ENCODE measurements around the gene WASHC2A.
"Not testable (repeated sequence)": the region's sequence is repeated elsewhere in the genome, so short reads cannot be mapped to it uniquely, and the experiment has no call there.

DNA sequence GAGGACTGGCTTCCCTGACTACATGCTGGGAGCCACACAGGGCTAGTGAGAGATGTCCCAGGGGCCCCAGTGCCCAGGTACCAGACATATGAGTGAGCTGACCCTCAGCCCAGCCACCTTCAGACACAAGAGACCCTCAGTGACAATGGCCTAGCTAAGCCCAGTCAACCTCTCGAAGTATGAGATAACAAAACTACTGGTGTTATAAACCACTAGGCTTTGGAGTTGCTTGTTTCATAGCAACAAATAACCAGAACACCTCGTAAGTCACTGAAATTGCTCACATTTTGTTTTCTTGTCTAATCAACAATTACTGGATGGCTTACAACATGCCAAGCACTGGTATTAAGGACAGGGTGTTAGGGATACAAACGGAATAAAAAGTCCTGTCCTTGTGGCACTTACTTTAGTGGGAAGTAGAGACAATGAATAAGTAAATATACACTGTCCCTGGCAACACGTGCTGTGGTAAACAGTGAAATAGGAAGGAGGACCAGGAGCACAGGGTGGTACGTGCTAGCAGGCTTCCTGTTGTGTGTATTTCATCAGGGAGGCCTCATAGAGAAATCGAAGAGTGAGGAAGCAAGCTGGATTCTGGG, 14.9 kb upstream of the WASHC2A start:
- not testable (repeated sequence) for TF ChIP-seq POLR2A (IDR thresholded peaks at IDR 0.05; ENCODE audit: low read depth); EP300 (IDR thresholded peaks at IDR 0.05)
- TF ChIP-seq, protein P1, sequence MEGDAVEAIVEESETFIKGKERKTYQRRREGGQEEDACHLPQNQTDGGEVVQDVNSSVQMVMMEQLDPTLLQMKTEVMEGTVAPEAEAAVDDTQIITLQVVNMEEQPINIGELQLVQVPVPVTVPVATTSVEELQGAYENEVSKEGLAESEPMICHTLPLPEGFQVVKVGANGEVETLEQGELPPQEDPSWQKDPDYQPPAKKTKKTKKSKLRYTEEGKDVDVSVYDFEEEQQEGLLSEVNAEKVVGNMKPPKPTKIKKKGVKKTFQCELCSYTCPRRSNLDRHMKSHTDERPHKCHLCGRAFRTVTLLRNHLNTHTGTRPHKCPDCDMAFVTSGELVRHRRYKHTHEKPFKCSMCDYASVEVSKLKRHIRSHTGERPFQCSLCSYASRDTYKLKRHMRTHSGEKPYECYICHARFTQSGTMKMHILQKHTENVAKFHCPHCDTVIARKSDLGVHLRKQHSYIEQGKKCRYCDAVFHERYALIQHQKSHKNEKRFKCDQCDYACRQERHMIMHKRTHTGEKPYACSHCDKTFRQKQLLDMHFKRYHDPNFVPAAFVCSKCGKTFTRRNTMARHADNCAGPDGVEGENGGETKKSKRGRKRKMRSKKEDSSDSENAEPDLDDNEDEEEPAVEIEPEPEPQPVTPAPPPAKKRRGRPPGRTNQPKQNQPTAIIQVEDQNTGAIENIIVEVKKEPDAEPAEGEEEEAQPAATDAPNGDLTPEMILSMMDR (IDR thresholded peaks at IDR 0.05), result not testable (repeated sequence)

Measured in esophagus muscularis mucosa (tissue), 4 donors.